ENCODE data around the gene ARID4B.
"Not testable (repeated sequence)": the region's sequence is repeated elsewhere in the genome, so short reads cannot be mapped to it uniquely, and the experiment has no call there.

DNA sequence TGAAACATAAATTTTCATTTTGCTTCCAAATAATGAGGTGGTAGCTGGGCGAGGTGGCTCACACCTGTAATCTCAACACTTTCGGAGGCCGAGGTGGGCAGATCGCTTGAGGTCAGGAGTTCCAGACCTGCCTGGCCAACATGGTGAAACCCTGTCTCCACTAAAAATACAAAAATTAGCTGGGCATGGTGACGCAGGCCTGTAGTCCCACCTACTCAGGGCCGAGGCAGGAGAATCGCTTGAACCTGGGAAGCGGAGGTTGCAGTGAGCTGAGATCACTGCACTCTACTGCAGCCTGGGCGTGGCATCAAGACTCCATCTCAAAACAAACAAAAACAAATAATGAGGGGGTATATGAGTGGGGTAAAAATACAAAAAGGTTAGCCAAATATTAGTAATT lies 168.0 kb downstream of the ARID4B start:
- TF ChIP-seq CTCF (conservative IDR thresholded peaks at IDR 0.05; ENCODE audit: low read length); EZH2phosphoT487 (IDR thresholded peaks at IDR 0.05; ENCODE audit: borderline replicate concordance, low read depth, low read length): not testable (repeated sequence)
